GM20000 (cell line): Measurements from ENCODE around the gene PI16.
"Not testable (repeated sequence)": the region's sequence is repeated elsewhere in the genome, so short reads cannot be mapped to it uniquely, and the experiment has no call there.

Experiments
- DNase-seq: peaks from one replicate; pipeline ENCODE4 v3.0.0; 2012; ENCODE audit warnings: low spot score
- CTCF ChIP-seq: IDR thresholded peaks from 2 replicates; pipeline ENCODE4 v1.5.1; 2012; ENCODE audit warnings: mild to moderate bottlenecking, control low read depth; ENCODE audit errors: extremely low read depth, missing control alignments

Gene PI16

DNA sequence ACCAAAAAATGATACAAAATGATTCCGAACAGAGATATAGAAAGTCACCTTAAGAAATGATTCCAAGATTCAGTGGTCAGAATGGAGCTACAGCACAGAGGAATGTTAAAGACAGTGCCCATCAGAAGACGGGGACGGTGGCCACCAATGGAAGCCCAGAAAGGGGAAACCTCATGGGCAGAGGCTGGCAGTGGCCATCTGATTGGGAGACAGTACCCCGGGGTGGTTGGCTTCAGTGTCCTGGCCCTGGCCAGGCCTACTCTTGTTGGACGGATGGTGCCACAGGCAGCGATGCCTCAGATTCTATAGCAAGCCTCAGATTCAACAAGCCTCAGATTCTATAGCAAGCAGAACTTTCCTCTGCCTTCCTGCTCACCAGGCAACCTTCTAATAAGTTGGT is 16.6 kb upstream of the PI16 start:
- no peak for DNase-seq
- TF ChIP-seq CTCF = no peak

- DNase-seq = no peak
These were observed 16.0 kb upstream of the PI16 start for GRCh38 chr6:36938536-36938935.

DNA sequence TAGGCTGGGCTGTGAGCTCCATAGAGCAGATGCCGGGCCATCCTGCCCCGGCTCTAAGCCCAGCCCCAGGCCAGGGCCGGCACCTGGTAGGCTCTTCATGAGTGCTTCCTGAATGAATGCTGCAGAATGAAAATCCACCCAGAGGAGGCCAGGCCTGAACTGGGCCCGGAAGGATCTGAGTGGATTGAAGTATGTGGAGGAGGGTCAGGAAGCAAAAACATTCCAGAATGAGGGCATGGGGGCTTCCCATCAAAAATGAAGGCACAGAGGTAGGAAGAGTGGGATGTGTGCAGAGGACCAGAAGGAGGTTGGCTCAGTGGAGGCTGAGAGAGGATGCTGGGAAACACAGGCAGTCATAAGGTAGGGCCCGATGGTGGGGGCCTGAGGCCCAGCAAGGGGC is 15.5 kb upstream of the PI16 start:
- DNase-seq = not testable (repeated sequence)

More at GRCh38 chr6:36938536-36938935, 16.0 kb upstream of the PI16 start:
- no peak for TF ChIP-seq CTCF

GRCh38 chr6:36940027-36940426 is 14.5 kb upstream of the PI16 start:
- TF ChIP-seq CTCF = no peak
- no peak for DNase-seq

GRCh38 chr6:36941561-36941960 is 13.0 kb upstream of the PI16 start:
- DNase-seq = not testable (repeated sequence)

DNA sequence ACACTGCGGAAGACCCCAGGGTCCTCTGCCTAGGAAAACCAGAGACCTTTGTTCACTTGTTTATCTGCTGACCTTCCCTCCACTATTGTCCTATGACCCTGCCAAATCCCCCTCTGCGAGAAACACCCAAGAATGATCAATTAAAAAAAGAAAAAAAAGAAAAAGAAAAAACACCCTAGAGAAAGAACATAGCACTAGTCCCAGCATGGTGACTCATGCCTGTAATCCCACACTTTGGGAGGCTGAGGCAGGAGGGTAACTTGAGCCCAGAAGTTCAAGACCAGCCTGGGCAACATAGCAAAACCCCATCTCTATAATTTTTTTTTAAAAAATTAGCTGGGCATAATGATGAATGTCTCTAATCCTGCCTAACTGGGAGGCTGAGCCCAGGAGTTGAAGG is 12.2 kb upstream of the PI16 start:
- not testable (repeated sequence) for DNase-seq

GRCh38 chr6:36944650-36945049 is 9.9 kb upstream of the PI16 start:
- DNase-seq = no peak
- TF ChIP-seq CTCF = no peak

GRCh38 chr6:36945301-36945700 is 9.2 kb upstream of the PI16 start:
- no peak for TF ChIP-seq CTCF
- DNase-seq = no peak

GRCh38 chr6:36946526-36946925 is 8.0 kb upstream of the PI16 start:
- TF ChIP-seq CTCF = no peak
- DNase-seq = no peak
